SJCRH30 (cell line): ENCODE data around the gene COL21A1. TPM values are rescaled to one million over a fixed set of nuclear protein-coding genes. Genes with fewer than 3 reads are reported as not detected.

Experiments used
- DNase-seq, 2 experiments: peaks; one replicate each; pipeline ENCODE4 v3.0.0-alpha.2; 2015 to 2020
- H3K27ac ChIP-seq: fragments of 250-450 bp; sonication (Bioruptor Pico); 2 replicates; pipeline ENCODE4 v1.5.1; 2020; ENCODE audit warnings: mild to moderate bottlenecking, moderate library complexity
- H3K27me3 ChIP-seq: fragments of 250-450 bp; sonication (Bioruptor Pico); 2 replicates; pipeline ENCODE4 v1.5.1; 2020; ENCODE audit warnings: mild to moderate bottlenecking, moderate library complexity
- H3K36me3 ChIP-seq: fragments of 250-450 bp; sonication (Bioruptor Pico); 2 replicates; pipeline ENCODE4 v1.5.1; 2020; ENCODE audit warnings: mild to moderate bottlenecking, moderate library complexity
- H3K4me1 ChIP-seq: fragments of 250-450 bp; sonication (Bioruptor Pico); 2 replicates; pipeline ENCODE4 v1.5.1; 2020; ENCODE audit warnings: mild to moderate bottlenecking, moderate library complexity
- H3K4me3 ChIP-seq: fragments of 250-450 bp; sonication (Bioruptor Pico); 2 replicates; pipeline ENCODE4 v1.5.1; 2020; ENCODE audit warnings: mild to moderate bottlenecking, moderate library complexity
- H3K9me3 ChIP-seq: fragments of 250-450 bp; sonication (Bioruptor Pico); replicated peaks from 2 replicates; pipeline ENCODE4 v1.5.1; 2020; ENCODE audit warnings: mild to moderate bottlenecking, moderate library complexity
- total RNA-seq: library from RNA; depleted of rRNA; stranded (reverse); fragments of >200 nt; shearing (Covaris generic); gene quantifications from 2 replicates; pipeline ENCODE4 v1.2.3, GENCODE V29; 2014

Gene COL21A1
- total RNA-seq, 1 experiment from 2014 or later = 1.6 TPM

DNA sequence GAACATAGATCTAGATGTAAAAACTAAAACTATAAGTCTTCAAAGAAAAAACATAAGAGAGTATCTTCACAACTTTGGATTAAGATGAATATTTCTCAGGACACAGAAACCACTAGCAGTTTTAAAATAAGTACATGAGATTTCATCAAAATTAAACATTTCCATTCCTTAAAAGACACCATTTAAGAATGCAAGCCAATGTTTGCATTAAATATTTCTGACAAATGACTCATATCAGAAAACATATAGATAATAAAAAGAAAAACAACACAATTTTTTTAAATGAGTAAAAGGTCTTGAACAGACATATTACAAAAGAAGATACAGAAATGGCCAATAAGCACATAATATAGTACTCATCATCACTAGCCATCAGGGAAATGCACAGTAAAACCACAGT is 59.7 kb downstream of the COL21A1 start:
- DNase-seq = no peak
- no peaks in the 10 kb centered on the region for H3K27me3 ChIP-seq
- H3K4me1 ChIP-seq = no peaks in the 10 kb centered on the region
- H3K4me3 ChIP-seq = no peak overlapping the region
- no peaks in the 10 kb centered on the region for H3K36me3 ChIP-seq
- H3K9me3 ChIP-seq = no peaks in the 10 kb centered on the region
- H3K27ac ChIP-seq = no peak overlapping the region

DNA sequence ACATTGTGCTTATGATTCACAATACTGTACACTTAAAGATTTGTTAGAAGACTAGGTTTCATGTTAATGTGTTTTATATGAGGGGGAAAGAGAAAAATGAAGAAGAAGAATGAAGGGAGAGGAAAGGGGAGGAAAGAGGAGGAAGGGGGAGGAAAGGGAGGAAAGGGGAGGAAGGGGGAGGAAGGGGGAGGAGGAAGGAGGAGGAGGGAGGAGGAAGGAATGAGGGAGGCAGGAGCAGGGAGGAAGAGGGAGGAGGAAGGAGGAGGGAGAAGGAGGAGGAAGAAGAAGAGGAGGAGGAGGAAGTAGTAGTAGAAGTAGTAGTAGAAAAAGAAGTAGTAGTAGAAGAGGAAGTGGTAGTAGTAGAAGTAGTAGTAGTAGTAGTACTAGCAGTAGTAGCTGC is 70.6 kb downstream of the COL21A1 start:
- H3K9me3 ChIP-seq = peaks cover 6% of the 10 kb centered on the region
- H3K36me3 ChIP-seq = no peaks in the 10 kb centered on the region
- no peaks in the 10 kb centered on the region for H3K27me3 ChIP-seq
- no peak for DNase-seq
- no peak overlapping the region for H3K27ac ChIP-seq
- H3K4me3 ChIP-seq = no peak overlapping the region
- H3K4me1 ChIP-seq = no peaks in the 10 kb centered on the region

DNA sequence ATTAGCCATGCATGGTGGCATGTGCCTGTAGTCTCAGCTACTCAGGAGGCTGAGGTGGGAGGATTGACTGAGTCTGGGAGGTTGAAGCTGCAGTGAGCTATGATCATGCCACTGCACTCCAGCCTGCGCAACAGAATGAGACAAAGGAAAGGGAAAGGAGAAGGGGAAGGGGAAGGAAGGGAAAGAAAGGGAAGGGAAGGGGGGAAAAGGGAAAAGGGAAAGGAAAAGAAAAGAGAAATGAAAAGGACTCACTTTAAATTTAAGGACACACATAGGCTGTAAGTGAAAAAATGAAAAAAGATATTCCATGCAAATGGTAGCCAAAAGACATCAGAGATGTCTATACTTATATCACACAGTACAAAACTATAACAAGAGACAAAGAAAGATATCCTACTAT is 74.2 kb downstream of the COL21A1 start:
- no peak for DNase-seq
- Histone ChIP-seq H3K36me3 (no peaks in the 10 kb centered on the region), H3K4me3 (no peak overlapping the region), H3K27ac (no peak overlapping the region), H3K27me3 (no peaks in the 10 kb centered on the region), H3K4me1 (no peaks in the 10 kb centered on the region), H3K9me3 (peaks cover 9% of the 10 kb centered on the region)

DNA sequence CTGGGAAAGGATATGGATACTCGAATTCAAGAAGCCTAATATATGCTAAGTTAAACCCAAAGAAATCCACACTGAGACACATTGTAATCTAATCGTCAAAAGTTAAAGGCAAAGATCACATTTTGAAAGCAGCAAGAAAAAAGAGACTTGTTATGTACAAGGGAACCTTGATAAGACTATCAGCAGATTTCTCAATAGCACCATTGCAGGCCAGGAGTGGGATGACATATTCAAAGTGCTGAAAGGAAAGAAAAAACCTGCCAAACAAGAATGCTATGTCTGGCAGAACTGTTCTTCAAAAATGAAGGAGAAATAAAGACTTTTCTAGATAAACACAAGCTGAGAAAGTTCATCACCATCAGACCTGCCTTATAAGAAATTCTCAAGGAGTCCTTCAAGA is 75.2 kb downstream of the COL21A1 start:
- Histone ChIP-seq H3K27me3 (no peaks in the 10 kb centered on the region), H3K27ac (no peak overlapping the region), H3K9me3 (peaks cover 9% of the 10 kb centered on the region), H3K4me1 (no peaks in the 10 kb centered on the region), H3K36me3 (no peaks in the 10 kb centered on the region), H3K4me3 (no peak overlapping the region)
- peak in 1 of 2 experiments; percentile 5 for DNase-seq

DNA sequence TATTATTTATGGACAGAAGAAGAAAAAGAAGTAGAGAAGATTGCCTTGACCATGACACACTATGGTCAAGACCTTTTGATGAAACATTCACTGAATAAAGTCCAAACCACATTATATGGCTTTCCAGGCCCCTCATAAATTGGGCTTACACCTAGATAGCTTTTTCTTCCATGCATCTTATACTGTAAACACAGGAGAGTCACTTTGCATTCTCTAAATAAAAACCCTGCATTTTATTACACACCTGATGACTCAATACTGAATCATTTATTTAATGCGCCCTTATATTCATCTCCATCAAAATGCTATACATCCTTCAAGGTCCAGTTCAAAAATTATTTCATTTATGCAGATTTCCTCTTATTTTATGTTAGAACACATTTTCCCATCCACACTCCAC is 78.0 kb downstream of the COL21A1 start:
- H3K4me3 ChIP-seq = no peak overlapping the region

DNA sequence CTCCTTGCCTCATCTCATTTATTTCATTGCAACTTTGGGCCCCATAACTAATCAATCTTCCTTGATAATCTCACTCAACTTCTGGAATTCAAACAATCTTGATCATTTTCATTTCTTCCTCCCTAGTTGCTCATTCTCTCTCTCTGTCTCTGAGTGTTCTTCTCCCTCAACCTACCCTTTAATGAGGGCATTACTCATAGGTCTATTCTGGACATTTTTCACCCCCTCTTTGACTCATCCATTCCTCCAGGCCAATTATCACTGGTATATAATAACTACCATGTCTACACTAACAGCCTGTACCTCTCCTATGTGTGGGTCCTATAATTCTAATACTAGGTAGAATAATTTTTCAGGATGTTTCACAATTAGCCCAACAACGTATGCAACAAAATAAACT is 78.8 kb downstream of the COL21A1 start:
- no peak for DNase-seq
- Histone ChIP-seq H3K4me3 (no peak overlapping the region), H3K4me1 (no peaks in the 10 kb centered on the region), H3K27ac (no peak overlapping the region), H3K36me3 (no peaks in the 10 kb centered on the region), H3K9me3 (peaks cover 9% of the 10 kb centered on the region), H3K27me3 (no peaks in the 10 kb centered on the region)

More for the DNA sequence above, 78.0 kb downstream of the COL21A1 start:
- Histone ChIP-seq H3K9me3 (peaks cover 9% of the 10 kb centered on the region), H3K27me3 (no peaks in the 10 kb centered on the region), H3K36me3 (no peaks in the 10 kb centered on the region), H3K27ac (no peak overlapping the region), H3K4me1 (no peaks in the 10 kb centered on the region)
- DNase-seq = no peak

DNA sequence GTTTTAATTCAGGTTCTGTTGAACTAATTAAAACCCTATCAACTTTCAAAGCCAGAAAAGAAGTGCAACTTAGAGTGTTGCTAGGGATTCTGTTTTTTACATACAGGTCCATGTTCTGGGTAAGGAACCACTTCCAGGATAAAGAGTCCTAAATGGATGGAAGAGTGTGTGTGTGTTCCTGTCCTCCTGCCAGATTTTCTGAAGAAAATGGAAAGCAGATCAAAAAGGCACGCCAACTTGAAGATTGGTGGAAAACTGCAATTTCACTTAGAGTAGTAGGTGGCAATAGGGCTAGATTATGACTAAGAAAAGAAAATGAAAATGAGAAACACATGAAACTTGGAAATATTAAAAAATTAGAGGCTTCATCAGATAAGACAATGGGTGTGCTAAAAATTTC is 85.3 kb downstream of the COL21A1 start:
- Histone ChIP-seq H3K27ac (no peak overlapping the region), H3K36me3 (no peaks in the 10 kb centered on the region), H3K4me3 (no peak overlapping the region), H3K27me3 (no peaks in the 10 kb centered on the region), H3K9me3 (no peaks in the 10 kb centered on the region), H3K4me1 (no peaks in the 10 kb centered on the region)
- no peak for DNase-seq

DNA sequence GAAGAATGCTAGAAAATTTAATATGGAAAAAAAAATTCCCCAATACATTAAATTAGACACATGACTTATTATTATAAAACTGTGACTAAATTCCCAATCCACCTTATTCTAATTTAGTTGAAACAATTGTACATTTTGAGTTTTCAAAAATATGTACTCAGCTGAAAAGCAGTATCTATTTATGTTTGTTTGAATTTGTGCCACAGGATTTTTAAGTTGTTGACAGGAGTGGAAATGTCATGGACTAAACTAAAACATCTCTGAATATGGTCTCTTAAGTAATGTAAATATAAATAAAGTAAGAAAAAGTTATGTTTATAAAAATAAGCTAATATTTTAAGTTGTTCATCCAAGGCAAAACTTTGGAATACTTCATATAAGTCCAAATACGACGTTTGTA is 86.9 kb downstream of the COL21A1 start:
- DNase-seq = no peak
- no peak overlapping the region for H3K4me3 ChIP-seq

DNA sequence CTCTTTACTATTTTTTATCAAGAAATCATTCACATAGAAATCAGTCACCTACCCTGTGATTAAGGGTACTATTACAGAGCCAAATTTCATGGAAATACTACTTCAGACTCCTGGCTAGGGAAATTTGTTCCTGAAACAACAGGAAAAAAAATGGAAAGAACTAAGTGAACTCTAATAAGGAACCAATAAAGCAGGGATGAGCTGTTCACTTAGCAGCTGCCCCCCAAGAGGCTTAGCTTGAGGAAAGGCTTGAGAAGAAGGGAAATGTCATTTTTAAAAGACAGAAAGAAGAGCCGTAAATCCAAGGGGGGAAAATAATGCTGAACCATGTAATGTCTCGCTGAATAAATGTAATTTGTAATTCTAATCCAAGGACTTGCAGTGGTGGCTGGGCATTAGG is 88.8 kb downstream of the COL21A1 start:
- no peaks in the 10 kb centered on the region for H3K4me1 ChIP-seq
- H3K27ac ChIP-seq = no peak overlapping the region

More for the DNA sequence above, 86.9 kb downstream of the COL21A1 start:
- Histone ChIP-seq H3K27ac (no peak overlapping the region), H3K9me3 (no peaks in the 10 kb centered on the region), H3K36me3 (no peaks in the 10 kb centered on the region), H3K4me1 (no peaks in the 10 kb centered on the region), H3K27me3 (no peaks in the 10 kb centered on the region)

DNA sequence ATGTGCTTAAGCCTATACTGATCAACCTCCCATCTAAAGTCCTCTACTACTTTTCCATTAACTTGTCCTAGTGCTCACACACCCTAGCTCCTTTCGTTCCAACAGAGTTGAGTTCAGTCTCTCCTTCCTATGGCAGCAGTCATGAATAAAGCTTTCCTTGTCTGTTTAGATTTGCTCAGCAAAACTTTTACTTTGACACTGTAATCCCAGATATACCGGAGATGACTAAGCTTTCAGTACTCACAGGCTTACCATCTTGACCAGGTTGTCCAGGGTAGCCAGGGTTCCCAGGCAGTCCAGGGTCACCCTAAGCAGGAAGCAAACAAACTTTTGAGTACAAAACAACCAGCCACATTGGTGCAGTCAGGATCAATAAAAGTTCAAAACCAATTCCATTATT is 90.7 kb downstream of the COL21A1 start:
- no peaks in the 10 kb centered on the region for H3K27me3 ChIP-seq
- no peak overlapping the region for H3K4me3 ChIP-seq
- H3K36me3 ChIP-seq = no peaks in the 10 kb centered on the region
- no peak overlapping the region for H3K27ac ChIP-seq
- no peak for DNase-seq
- no peaks in the 10 kb centered on the region for H3K4me1 ChIP-seq
- no peaks in the 10 kb centered on the region for H3K9me3 ChIP-seq

More for the DNA sequence above, 88.8 kb downstream of the COL21A1 start:
- H3K4me3 ChIP-seq = no peak overlapping the region
- no peaks in the 10 kb centered on the region for H3K27me3 ChIP-seq
- DNase-seq = no peak
- H3K36me3 ChIP-seq = no peaks in the 10 kb centered on the region
- H3K9me3 ChIP-seq = no peaks in the 10 kb centered on the region

DNA sequence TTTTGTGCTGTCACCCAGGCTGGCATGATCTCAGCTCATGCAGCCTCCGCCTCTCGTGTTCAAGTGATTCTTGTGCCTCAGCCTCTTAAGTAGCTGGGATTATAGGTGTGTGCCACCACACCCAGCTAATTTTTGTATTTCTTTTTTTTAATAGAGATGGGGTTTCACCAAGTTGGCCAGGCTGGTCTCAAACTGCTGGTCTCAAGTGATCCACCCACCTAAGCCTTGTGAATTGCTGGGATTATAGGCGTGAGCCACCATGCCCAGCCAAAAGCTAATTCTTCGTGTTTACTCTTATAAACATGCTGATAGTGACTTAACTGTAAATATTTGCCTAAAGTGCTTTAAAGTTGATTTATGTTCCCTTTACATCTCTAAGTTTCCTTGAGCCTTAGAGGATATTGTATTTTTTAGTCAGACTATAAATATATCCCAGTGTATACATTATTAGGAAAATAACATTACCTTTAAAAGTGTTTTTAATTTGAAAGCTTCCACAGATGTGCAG is 91.7 kb downstream of the COL21A1 start:
- Histone ChIP-seq H3K9me3 (no peaks in the 10 kb centered on the region), H3K27me3 (no peaks in the 10 kb centered on the region), H3K27ac (no peak overlapping the region), H3K4me3 (no peak overlapping the region), H3K36me3 (no peaks in the 10 kb centered on the region), H3K4me1 (no peaks in the 10 kb centered on the region)
- no peak for DNase-seq

DNA sequence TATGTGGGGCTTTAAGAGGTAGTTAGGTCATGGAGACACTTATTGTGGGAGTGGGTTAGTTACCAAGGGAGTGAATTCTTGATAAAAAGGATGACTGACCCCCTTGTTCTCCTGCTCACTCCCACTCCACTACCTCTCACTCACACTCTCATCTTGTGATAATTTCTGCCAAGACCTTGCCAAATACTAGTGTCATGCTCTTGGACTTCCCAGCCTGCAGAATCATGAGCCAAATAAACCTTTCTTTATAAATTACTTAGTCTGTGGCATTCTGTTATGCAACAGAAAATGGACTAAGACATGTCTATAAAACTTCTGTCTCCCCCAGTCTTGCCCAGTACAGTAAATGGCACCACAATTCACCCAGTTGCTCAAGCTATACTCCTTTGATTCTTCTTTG is 93.3 kb downstream of the COL21A1 start:
- Histone ChIP-seq H3K36me3 (no peaks in the 10 kb centered on the region), H3K27me3 (no peaks in the 10 kb centered on the region), H3K9me3 (no peaks in the 10 kb centered on the region), H3K4me1 (no peaks in the 10 kb centered on the region), H3K4me3 (no peak overlapping the region), H3K27ac (no peak overlapping the region)
- DNase-seq = no peak

DNA sequence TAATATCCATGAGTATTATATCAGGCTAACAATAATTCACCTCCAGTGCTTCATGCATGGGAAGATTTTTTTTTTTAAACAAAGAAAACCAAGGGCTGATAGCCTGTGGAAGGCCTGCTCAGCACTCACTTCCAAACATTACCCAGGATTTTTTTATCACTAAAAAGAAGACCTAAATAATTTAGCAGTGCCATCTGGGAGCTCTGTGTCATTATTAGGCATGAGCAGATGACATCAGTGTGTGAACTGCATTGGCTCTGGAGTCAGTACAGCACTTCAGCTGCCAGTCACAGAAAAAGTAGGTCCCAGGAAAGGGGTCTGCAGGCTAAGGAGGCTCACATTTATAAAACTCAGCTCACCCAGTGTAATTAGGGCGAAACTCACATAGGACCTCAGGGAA is 94.8 kb downstream of the COL21A1 start:
- DNase-seq = no peak
- no peak overlapping the region for H3K27ac ChIP-seq
- H3K4me3 ChIP-seq = no peak overlapping the region
- H3K4me1 ChIP-seq = no peaks in the 10 kb centered on the region
- H3K9me3 ChIP-seq = no peaks in the 10 kb centered on the region
- no peaks in the 10 kb centered on the region for H3K36me3 ChIP-seq
- H3K27me3 ChIP-seq = no peaks in the 10 kb centered on the region

DNA sequence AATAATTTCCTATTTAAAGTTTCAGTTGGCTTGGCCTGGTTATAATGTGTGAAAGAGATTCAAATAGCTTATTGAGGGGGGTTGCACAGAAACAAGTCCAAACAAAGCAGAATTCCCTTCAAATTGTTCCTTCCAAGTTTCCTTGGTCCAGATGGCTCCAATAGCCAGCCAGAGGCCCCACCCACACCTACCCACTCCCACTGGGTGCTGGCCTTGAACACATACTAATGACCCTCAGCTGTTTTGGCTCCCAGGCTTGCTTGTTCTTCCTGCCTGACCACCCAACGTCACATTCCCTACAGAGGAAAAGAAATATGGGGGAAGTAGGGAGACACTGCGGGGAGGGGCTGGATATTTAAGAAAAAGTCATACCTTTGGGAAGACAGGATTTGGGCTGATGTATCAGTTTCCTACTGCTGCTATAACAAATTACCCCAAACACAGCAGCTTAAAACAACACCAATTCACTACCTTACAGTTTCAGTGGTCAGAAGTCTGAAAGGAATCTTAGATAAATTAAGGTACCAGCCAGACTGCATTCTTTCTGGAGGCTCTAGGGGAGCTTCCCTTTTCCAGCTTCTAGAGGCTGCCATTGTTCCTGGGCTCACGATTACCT is 95.7 kb downstream of the COL21A1 start:
- Histone ChIP-seq H3K27me3 (no peaks in the 10 kb centered on the region), H3K4me1 (no peaks in the 10 kb centered on the region), H3K4me3 (no peak overlapping the region), H3K36me3 (no peaks in the 10 kb centered on the region), H3K9me3 (no peaks in the 10 kb centered on the region), H3K27ac (no peak overlapping the region)
- DNase-seq = no peak

DNA sequence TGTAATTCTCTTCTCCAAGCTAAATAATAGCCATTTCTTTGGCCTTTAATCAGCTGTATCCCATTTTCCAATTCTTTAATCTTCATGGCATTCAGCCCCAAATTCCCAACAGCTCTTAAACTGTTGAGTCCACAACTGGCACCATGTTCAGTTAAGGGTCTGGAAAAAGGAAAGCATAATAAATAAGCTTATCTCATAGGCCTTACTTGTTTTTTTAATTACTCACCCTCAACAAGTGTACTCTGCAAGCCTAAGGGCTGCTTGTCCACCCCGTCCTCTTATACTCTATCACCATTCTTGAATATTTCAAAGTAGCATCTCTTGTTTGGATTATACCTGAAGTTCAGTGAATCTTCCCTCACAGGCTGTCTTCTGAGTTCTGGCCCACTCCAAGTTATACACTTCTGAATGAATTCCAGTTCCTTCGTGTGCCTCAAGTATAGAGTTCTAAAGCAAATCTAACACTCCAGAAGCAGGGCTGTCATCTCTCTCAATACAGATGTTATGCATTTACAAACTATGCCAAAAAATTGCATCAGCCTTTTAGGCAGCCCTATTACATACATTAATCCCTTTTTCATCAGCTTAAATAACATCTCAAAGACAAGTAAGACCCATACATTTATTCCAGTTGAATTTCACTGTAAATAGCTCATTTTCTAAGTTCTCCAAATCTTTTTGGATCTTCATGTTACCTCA is 98.7 kb downstream of the COL21A1 start:
- no peak for DNase-seq
- no peaks in the 10 kb centered on the region for H3K4me1 ChIP-seq
- no peaks in the 10 kb centered on the region for H3K36me3 ChIP-seq
- H3K27me3 ChIP-seq = no peaks in the 10 kb centered on the region
- no peak overlapping the region for H3K4me3 ChIP-seq
- no peaks in the 10 kb centered on the region for H3K9me3 ChIP-seq
- no peak overlapping the region for H3K27ac ChIP-seq

DNA sequence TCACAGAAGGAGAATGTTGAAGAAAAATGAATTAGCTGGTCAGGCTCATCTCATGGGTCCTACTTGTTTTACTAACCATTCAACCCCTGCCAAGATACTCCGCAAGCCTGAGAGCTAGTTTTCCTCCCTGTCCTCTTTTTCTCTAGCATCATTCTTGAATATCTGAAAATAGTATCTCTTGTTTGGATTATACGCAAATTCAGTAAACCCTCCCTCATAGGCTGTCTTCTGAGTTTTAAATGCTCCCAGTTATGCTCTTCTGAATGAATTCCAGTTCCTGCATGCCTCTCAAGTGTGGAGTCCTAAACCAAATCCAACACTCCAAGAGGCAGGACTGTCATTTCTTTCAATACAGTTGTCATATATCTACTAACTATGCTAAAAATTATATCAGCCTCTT is 99.6 kb downstream of the COL21A1 start:
- no peaks in the 10 kb centered on the region for H3K9me3 ChIP-seq
- DNase-seq = no peak
- H3K4me1 ChIP-seq = no peaks in the 10 kb centered on the region
- no peak overlapping the region for H3K27ac ChIP-seq
- no peaks in the 10 kb centered on the region for H3K27me3 ChIP-seq
- H3K4me3 ChIP-seq = no peak overlapping the region
- no peaks in the 10 kb centered on the region for H3K36me3 ChIP-seq
